Activated gamma-delta T cell treated with anti-CD3 and anti-CD28 coated beads, Interleukin-2, amount 50 U/mL, for 16 hours (primary cell): ENCODE measurements around the gene CAMSAP3.
A peak's percentile ranks its signal among the peaks of the same experiment; 100 is the strongest.

Experiments
- DNase-seq: peaks from one replicate; pipeline ENCODE4 v3.0.0-alpha.2; 2020; ENCODE audit warnings: low read depth

CAMSAP3 gene

DNA sequence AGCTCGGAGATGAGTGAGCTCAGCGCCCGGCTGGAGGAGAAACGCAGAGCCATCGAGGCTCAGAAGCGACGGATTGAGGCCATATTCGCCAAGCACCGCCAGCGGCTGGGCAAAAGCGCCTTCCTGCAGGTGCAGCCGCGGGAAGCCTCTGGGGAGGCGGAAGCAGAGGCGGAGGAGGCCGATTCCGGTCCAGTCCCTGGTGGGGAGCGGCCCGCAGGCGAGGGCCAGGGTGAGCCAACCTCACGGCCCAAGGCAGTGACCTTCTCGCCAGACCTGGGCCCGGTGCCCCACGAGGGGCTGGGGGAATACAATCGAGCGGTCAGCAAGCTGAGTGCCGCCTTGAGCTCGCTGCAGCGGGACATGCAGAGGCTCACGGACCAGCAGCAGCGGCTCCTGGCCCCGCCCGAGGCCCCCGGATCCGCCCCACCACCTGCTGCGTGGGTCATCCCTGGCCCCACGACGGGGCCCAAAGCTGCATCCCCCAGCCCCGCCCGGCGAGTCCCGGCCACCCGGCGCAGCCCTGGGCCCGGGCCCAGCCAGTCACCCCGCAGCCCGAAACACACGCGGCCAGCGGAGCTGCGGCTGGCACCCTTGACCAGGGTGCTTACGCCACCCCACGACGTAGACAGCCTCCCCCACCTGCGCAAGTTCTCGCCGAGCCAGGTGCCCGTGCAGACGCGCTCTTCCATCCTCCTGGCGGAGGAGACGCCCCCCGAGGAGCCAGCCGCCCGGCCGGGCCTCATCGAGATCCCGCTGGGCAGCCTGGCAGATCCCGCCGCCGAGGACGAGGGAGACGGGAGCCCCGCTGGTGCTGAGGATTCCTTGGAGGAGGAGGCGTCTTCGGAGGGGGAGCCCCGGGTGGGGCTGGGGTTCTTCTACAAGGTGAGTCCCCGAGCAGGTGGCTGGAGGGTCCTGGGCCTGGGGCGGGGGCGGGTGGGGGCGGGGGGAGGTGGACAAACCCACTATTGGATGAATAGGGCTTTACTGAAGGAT is 16.9 kb downstream of the CAMSAP3 start:
- no peak for DNase-seq

DNA sequence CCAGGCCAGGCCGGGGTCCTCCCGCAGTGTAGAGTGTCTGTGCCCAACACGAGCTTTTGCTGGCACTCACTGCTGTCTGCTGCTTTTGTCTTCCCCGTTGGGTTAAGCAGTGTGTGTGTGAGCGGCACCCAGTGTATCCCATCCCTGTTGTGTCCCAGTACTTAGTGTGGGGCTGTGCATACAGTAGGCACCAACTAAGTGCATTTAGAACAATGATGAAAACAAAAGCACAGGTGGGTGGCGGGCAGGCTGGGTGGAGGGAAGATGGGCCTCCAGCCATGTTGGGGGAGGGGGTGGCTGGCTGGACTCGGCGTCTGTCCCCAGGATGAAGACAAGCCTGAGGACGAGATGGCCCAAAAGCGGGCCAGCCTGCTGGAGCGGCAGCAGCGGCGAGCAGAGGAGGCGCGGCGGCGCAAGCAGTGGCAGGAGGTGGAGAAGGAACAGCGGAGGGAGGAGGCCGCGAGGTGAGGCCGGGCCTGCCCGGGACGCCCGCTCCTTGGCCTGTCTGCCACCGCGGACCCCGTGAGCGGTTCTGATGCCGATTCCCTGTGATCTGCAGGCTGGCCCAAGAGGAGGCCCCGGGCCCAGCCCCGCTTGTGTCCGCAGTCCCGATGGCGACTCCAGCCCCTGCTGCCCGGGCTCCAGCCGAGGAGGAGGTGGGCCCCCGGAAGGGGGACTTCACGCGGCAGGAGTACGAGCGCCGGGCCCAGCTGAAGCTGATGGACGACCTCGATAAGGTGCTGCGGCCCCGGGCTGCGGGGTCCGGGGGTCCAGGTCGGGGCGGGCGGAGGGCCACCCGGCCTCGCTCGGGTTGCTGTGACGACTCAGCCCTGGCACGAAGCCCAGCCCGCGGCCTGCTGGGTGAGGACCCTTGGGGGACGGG is 19.4 kb downstream of the CAMSAP3 start:
- no peak for DNase-seq

GRCh38 chr19:7617172-7617571 is 21.5 kb downstream of the CAMSAP3 start:
- no peak for DNase-seq

- DNase-seq: no peak
These were observed 22.1 kb downstream of the CAMSAP3 start for GRCh38 chr19:7617735-7618134.

- DNase-seq: no peak
These were observed 22.7 kb downstream of the CAMSAP3 start for GRCh38 chr19:7618348-7618747.

- DNase-seq: no peak
These were observed 23.3 kb downstream of the CAMSAP3 start for GRCh38 chr19:7618771-7619510.

GRCh38 chr19:7619671-7620441 is 24.2 kb downstream of the CAMSAP3 start:
- no peak for DNase-seq

DNA sequence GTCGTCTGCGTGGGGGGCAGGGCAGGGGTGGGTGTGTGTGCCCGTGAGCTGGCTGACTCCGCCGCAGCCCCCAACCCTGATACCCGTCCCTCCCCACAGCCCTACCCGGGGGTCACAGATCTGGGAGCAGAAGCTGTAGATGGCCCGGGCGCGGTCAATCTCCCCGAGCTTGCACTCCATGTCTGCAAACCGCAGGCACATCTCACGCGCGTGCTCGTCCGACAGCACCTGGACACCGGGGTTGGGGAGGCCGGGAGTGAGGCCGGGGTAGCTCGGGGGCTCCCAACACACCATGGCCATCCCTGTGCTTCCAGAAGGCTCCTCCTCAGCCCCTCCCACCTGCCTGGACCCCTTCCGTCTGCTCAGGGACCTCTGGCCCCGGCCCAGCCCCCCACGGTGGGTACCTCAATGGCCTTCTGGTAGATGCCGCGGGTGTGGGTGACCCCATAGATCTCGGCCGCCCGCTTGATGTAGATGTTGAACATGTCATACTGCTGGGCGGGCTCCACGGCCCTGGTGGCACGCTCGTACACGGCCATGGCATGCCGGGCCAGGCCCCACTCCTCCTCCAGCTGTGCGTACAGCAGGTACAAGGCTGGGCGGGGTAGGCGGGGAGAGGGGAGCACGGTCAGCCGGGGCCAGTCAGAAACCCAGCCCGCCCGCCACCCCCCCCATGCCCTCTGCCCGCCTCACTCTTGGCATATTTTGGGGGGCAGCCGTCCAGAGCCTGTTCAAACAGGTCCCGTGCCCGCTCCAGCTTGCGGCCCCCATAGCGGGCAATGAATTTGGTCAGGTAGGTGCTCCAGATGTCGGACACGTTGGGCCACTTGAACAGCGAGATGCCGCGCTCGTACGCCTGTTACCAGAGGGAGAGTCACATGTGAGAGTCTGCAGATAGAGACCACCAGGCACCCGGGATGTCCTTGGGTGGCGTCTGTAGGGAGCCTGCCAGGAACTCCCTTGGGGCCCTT is 25.1 kb downstream of the CAMSAP3 start:
- no peak for DNase-seq

GRCh38 chr19:7622933-7623685 is 27.4 kb downstream of the CAMSAP3 start:
- DNase-seq: no peak

GRCh38 chr19:7623725-7624603 is 28.3 kb downstream of the CAMSAP3 start:
- no peak for DNase-seq

- DNase-seq: no peak
These were observed 29.1 kb downstream of the CAMSAP3 start for GRCh38 chr19:7624810-7625209.

- DNase-seq: no peak
These were observed 30.2 kb downstream of the CAMSAP3 start for GRCh38 chr19:7625763-7626372.

GRCh38 chr19:7627166-7627565 is 31.5 kb downstream of the CAMSAP3 start:
- no peak for DNase-seq

DNA sequence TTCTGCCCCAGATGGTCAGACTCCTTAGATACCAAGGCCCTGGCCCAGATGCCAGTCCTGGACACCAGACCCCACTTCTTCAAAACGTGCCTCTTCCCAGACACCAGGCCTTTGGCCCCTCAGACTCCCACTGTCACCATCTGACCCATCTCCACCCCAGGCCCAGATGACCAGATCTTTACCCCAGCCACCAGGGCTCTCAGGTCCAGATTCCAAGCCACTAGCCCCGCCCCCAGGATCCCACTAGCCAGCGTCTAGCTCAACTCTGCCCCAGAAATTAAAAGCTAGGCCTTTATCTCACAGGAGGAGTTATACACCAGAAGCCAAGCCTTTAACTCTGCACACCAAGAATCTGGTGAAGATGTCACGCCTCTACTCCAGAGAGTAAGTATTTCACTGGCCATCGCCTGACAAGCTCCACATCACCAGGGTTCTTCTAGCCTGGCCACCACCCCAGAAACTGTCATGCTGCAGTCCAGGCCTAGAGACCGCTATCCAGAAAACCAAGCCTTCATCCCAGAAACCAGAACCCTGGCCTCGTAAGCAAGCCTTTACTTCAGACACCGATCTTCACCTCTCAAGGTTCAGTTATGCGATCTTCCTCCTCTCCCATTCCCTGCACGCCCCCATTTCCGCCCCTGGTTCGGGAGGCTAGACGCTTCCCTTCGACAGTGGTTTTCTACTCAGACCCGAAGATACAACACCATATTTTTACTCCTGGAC is 33.1 kb downstream of the CAMSAP3 start:
- DNase-seq: no peak

GRCh38 chr19:7629347-7630054 is 33.8 kb downstream of the CAMSAP3 start, which contains the start of the genes PET100 and XAB2:
TSS of gene PET100 (plus strand) at chr19:7629793. CDS start at chr19:7629834, 41 bp downstream.
TSS of gene XAB2 (minus strand) at chr19:7629545. CDS start at chr19:7629527, 18 bp downstream.
- peak; percentile 91 for DNase-seq

DNA sequence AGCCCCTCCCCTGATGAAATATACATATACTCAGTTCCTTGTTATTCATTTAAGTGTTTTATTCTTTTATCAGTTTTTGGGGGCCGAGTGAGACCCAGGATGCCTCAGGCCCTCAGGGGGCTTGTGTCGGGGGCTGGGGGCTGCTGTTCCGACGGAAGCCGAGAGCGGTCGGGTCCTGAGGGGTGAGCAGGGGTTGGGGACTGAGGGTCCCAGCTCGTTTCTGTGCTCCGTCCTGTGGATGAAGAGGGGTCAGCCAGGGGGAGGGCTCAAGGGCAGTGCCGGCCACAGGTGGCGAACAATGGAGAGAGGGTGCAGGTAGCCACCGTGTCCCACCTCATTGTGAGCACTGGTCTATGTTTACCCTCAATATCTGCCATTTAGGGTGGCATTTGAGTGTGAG is 35.9 kb downstream of the CAMSAP3 start:
- no peak for DNase-seq
